ENCODE data around the gene ATXN7.
A peak's percentile ranks its signal among the peaks of the same experiment; 100 is the strongest.

Gene ATXN7

DNA sequence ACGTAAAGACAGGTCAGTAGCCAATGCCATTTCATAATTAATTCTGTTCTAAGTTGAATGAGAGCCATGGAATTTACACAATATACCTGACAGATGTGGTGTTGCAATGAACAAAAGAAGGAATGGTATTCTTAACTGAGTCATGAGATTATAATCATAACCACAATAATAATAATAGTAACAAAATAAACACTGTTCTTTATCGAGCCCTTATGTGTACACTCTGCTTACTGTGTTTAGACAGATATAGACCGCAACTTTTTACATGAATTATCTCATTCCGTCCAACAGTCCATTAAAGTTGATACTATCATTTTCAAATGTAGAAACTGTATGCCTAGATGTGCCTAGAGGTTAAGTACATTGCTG, 76.7 kb downstream of the ATXN7 start:
- no peak for FAIRE-seq

DNA sequence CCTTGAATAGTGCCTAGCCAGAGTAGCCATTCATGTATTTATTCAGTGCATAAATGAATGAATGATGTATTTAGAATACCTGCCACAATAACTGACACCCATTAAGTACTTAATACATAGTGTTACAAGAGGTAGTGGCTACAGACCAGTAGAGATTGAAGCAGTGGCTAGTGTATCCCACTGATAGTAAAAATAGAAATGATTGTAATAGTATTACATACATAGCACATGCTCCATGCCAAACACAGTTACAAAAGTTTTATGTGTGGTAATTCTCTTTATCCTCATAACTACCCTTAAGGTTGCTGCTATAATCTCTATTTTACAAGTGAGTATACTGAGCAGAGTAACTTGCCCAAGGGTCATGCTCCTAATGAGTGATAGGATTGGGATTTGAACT, 78.9 kb downstream of the ATXN7 start:
- no peak for FAIRE-seq

DNA sequence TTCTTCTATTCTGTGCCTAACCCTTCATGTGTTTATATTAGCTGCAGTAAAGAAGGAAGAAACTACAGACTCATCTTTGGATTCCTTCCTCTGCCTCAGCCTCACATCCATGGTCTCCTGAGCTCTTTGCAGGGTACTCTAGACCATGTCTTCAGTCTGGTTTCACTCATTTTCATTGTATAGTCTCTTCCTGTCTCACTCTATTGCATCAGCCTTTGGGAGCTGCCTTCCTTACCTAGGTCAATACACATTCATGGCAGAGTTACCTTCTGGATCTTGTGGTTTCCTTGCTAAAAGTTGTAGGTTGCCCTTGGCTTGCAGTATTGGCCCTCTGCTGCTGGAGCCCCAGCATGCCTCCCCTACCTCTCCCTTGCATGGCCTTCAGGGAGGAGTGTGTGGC, 80.0 kb downstream of the ATXN7 start:
- FAIRE-seq, result no peak

DNA sequence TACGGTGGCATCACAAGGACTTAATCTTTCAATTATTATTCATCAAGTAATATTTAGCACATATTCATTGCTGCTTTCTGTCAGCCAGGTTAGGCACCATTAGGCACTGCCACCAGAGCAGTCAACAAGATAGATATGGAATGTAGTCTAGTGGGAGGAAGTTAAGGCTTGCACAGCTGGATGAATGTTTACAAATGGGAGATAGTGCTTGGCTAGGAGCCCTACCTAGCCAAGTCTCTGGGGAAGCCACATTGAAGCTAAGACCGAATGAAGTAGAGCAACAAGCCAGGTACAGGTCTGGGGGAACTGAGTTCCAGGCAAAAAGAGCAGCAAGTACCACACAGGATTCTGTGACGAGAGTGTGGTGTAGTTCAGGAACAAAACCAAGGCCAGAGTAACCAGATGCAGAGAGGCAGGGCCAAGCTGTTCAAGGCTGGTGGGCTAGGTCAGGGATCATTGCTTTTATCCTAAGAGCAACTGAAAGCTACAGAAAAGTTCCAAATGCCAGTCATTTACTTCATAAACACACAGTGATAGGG, 82.0 kb downstream of the ATXN7 start:
- FAIRE-seq, result no peak

DNA sequence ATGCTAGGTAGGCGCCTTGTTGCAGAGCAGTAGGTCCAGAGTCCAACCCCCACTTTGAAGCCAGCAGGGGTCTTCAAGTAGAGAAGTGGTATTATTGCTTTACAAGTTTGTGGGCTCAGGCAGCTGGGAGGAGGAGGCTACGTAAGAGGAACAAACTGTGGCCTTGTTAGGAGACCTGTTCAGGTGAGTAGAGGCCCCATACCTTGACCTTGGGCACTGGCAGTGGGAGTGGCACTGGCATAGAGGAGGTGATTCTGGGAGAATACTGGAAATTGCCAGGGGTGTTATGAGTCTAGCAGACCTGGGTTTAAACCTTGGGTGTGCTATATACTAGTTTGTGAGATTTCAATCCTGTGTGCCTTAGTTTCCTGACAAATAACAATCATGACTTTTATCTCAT, 83.1 kb downstream of the ATXN7 start:
- FAIRE-seq, result no peak

DNA sequence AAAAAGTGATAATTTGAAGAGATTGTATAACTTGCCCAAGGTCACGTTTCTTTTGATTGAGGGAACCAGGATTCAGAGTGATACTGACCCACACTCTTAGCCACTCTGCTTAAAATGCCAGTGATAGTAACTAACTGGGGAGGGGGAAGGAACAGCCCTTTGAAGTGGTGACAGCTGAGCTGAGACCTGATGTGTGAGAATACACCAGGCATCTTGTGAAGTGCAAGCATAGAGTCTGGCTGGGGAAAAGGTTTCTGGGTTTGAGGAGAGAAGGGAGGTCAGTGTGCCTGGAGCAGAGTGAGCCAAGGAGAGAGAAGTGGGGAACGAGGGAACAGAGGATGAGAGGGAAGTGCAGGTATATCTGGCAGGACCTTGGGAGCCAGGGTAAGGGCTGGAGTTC, 83.9 kb downstream of the ATXN7 start:
- FAIRE-seq, result no peak

DNA sequence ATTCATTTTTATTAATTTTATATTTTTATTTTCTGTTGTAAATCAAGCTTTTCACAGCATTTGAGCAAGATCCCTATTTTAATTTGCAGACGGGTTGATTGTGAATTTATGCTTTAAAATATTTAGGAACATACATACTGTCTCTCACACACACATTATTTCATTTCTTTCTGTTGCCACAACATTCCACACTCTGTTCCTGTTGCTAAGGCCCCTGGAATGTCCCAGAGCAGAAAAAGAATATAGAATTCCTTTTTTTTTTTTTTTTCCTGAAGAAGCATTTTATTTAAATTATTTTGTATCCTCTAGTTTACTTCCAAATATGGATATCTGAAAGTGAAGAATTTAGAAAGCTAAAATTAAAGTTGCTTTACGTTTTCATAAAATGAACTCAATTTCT, 85.3 kb downstream of the ATXN7 start:
- no peak for FAIRE-seq

DNA sequence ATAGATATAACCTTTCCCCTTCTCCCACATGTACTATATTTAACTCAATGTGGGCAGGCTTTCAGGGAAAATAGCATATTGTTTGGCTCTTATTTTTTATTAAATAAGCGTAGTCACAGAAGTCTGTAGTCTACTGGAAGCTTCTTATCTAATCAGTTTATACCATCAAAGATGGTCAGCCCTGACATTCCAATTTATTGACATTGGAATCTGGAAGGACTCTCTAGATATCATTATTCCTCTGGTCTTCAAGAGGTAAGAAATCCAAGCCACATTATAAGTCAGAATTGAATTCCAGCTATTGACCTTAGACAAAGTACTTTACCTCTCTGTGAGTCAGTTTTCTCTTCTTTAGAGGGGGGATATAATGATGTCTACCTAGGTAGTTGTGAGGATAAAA, 87.0 kb downstream of the ATXN7 start:
- FAIRE-seq, result no peak

DNA sequence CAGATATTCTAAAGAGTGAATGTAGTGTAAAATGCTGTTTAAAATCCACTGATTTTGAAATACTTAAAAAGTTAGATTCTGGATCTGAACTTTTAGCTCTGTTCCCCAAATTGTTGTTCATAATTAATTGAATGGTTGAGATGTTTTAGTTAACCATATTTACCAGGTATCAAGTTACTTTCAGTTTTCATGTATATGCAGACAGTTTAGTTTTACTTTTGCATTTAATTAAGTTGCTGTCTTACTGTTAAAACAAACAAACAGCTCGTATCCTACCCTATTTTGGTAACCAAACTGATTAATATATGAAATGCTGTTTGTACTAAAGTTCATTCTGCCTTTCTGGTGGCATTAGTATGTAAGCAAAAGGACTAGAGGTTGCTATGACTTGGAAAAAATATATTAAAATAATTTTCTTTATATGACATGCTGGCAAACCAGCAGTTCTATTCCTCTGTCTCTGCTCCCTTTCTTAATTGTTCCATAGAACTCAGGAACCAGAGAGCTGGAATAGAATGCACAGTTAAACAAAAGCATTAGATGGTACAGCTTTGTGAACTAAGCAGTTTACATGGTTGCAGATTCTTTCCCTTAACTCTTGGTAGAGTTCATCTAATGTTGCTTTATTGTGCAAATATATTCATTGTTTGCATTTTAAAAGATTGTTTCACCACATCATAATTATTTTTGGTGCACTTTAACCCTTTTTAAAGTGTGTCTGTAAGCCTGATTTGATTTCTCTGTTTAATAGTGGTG, 88.0 kb downstream of the ATXN7 start:
- peak; percentile 71 for FAIRE-seq

DNA sequence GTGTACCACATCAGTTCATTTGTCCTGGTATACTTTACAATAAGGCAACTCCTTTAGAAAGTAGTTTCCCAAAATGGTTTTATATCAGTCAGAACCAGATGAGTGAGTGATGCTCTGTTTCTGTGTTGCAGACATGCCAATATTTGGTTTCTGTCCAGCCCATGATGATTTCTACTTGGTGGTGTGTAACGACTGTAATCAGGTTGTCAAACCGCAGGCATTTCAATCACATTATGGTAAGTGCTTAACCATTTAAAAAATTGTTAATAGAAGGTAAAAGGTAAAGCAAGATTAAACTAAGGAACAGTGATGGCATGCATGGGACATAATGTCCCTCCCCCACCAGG, 88.6 kb downstream of the ATXN7 start:
- FAIRE-seq, result no peak

DNA sequence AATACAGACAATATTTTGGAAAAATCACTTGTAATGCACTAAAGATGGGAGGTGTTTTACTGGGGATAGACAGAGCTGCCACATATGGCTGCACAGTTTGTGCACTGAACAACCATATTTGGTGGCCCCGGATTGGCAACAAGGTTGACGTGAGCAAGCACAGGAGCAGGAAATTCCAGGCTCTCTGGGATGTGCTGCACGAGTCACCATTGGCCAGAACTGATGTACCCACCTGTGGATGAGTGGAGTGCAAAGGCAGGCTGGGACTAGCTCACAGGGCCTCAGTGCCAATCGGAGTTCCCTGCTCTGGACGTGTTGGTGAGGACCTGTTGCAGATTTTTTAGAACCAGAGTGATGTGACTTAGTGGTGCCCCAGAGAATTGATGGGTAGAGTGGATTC, 90.5 kb downstream of the ATXN7 start:
- FAIRE-seq, result no peak

DNA sequence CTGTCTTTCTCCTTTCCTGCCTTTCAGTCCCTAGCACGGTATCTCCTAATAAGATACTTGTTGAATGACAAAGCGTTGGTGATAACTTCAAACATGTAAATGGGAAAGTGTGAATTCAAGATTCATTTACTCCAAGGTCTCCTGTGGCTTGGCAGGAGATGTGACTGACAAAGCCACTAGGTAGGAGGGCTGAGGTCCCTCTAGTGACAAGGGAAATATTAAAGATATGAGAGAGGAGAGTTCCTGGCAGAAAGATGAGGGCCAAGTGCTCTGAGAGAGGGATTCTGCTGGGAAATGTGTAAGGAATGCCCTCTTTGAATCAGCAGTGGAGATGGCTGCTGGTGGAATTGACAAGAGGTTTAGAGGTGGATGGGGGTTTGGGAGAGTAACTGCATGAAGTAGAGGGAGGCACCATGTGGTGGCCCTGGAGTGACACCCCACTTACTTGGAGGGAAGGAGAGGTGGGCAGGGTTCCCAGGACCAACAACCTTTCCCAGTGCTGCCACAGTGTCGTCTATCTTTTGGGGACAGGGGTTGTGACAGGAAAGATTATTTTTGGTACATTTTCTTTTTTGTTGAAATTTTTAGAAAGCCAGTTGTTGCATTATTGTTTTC, 91.5 kb downstream of the ATXN7 start:
- no peak for FAIRE-seq

DNA sequence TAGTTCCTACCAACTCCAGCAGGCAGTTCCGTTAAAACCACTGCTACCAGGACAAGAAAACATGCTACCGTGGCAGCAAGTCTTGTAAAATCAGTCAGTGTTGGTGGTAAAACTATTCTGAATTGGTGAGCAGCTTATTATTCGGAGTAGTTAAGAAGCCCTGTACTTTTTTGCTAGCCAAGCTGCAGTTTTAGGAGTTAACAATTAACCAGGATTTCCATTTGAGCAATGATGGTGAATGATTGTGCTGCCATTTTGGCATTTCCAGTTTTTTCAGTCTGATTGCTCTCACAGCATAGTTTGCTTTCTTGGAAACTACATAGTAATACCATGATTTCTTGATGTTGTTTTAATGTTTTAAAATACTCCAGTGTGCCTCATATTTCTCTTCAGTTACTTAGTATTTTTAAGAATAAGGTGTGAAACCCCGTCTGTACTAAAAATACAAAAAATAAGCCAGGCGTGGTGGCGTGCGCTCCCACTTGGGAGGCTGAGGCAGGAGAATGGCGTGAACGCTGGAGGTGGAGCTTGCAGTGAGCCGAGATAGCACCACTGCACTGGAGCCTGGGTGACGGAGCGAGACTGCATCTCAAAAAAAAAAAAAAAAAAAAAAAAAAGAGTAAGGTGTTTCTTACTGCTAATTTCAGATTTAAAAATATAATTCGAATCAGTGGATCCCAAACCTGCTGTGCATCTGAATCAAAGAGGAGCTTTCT, 92.3 kb downstream of the ATXN7 start:
- no peak for FAIRE-seq

DNA sequence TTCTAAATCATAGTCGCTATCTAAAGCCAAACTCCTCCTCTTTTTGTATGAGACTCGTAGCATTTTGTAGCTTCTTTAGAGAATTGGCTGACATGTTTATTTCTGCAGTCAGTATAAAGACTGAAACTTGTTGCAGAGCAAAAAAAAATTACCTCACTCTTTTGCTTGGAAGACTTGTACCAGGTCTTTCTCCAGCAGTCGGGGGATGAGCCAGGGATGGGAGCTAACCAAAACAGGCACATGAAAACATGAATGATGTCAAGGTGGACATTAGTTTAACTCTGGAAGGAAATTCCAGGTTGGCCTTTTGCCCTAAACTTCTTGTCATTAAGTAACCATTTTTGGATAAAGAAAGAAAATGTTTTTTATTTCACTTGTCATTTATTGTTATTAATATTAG, 95.5 kb downstream of the ATXN7 start:
- no peak for FAIRE-seq

DNA sequence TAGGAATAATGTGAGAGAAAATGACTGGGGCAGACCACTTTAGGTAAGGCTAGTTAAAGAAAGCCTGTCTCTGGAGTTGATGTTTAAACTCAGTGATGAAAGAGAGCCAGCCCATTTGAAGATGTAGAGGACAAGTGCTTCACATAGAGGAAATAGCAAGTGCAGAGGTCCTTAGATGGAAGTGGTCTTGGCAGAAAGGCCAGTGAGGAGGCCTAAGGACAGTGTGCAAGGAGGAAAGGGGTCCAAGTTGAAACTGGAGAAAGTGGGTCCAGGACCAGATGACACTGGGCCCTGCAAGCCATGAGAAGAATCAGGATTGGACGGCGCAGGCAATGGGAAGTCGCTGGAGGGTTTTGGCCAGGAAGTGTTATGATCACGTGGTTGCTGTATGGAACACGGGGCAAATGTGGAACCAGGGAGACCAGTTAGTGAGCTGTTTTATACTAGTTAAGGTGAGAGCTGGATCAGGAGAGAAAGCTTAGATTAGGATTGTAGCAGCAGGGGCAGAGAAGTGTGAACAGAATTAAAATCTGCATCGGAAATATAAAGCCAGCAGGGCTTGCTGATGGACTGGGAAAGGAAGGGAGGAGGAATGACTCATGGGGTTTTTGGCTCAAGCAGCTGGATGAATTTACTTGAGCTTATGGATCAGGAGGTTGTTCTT, 96.5 kb downstream of the ATXN7 start:
- FAIRE-seq, result no peak

DNA sequence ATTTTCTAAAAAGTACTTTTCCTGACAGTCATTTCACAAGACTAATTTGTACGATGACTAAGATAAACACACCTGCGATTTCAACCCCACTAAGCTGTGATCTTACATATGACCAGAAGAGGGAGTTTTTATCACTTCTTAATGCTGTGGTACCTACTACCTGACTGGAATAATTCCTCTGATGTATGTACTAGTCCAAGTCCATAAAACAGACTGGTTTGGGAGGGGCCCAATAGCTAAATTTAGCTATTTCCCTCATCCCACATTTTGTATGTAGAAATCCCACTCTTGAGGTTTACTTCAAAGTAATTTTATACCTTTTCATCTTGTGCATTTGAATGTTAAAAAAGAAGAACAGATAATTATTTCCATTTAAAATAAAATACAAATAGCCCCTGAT, 98.2 kb downstream of the ATXN7 start:
- peak; percentile 88 for FAIRE-seq

DNA sequence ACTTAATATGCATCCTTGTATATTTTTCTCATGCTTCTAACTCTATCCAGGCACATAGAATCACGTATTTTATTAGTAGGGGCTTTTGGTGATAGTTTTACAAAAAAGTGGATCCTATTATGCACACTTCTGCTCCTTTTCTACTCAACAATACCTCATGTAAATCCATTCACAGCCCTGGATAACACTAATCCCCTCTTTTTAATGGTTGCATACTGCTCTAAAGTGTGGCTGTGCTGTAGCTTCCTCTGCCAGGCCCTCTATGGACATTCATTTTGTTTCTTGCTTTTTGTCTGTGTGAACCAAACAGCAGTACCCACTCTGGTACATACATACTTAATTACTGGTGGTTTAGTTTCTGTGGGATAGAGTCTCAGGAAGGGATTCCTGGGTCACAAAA, 99.8 kb downstream of the ATXN7 start:
- FAIRE-seq, result no peak

DNA sequence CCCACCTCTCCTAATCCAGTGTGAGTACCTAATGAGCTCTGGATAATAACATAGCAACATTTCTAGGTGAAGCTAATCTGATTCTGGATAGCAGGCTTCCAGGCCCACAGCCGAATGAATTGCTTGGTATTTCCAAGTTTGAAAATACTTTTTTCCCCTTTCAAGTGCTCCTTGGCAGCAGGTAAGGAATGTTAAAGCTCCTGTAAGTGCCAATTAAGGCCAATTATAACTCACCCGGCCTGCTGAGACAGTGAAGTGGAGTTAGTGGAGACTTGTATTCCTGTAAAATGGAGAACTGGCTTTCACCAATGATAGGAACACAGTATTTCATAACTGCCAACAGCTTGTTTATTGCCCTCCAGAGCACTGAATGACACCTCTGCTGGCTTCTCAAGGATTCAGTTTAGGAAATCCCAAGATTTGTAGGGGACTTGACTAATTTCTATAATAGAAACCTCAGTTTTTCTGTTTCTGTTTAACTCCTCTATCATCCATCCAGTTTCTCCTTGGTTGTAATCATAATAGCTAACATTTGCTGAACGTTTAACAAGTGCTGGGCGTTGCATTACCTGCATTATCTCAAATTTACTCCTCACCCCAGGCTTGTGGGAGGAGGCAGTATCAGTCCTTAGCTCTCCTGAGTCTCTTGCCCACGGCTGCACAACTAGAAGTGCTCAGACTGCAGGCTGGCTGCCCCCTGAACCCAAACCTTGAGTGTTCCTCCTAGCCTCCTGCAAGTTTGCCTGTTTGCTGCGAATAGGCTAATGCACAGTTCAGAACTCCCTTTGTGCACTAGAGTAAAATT, 101.2 kb downstream of the ATXN7 start:
- FAIRE-seq, result peak; percentile 81

DNA sequence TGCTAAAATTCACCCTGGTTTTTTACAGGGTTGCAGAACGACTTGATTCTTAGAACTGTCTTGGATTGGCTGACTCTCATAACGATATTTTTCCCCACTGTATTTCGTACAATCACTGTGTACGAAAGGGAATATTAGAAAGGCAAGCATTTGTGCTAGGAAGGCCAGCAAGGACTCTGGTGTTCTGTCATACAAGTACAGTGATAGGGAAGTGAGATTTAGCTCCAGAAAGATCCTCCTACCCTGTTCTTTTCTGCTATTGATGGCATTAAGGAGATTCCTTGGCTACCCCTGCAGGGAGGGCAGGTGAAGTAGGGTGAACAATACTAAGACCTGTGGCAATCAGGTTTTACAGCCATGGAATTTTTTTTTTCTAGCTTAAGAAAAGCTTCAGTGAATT, 102.3 kb downstream of the ATXN7 start:
- FAIRE-seq, result no peak

DNA sequence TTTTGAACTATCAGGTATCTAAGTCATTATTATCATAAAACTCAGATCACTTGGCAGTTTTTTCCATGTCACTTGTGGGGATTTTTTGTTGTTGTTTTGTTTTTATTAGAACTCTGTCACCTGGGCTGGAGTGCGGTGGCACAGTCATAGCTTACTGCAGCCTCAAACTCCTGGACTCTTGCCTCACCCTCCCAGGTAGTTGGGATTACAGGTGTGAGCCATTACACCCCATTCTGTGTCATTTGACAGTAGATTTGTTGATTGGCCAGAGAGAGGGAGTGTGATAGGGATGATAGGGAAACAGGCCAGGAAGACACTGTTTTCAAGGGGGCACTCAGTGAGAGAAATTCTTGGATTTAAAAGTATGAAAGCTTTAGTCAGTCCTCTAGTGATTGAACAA, 103.2 kb downstream of the ATXN7 start:
- no peak for FAIRE-seq

DNA sequence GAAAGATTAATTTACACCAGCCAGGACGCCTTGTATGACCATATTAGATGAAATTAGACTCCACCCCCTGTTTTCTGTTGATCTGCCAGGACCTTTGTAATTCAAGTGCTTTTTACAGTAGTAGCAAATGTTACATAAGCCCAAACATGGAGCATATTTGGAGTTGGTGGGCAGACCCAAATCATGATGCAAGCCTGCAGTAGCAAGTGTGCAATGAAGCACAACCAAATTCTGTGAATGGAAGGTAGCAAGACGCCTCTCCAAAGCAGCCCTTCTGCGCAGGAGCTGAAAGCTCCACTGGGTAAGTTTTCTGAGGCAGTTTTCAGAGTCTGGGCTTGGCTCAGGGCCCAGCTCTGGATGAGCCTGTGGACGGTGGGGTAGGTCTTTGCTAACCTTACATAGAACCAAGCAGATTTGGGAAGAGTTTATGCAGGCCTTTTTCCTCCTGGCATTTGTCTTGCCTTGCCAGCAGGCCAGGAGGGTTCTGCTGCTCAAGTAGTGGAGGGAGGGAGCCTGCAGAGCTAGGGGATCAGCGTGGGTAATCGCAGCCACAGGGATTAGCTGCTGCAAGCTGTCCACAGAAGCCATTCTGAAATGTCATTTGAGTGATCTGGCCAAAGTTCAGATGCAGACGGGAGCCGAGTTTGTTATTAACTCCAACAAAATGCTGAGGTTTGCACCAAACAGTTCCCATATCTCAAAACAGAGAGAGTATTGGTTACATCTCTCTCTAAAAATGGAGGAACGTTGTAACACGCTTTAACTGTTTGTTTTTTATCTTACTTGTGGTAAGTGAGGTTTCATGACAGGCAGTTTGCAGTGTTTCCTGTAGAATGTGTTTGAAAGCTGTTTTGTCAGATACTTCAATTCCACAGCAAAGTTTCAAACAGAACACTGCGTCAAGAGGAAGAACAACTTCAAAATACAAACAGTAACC, 104.3 kb downstream of the ATXN7 start:
- no peak for FAIRE-seq

Measured in G401.6 (cell line).